H9 (cell line): Measurements from ENCODE around the gene GNMT. TPM values are rescaled to one million over a fixed set of nuclear protein-coding genes. Genes with fewer than 3 reads are reported as not detected.
"Not testable (repeated sequence)": the region's sequence is repeated elsewhere in the genome, so short reads cannot be mapped to it uniquely, and the experiment has no call there.

Experiments used
- DNase-seq: peaks from one replicate; pipeline ENCODE4 v3.0.0-alpha.2; 2017
- H2AFZ ChIP-seq: one replicate; pipeline ENCODE4 v1.6.1; 2013; ENCODE audit warnings: mild to moderate bottlenecking, low read length, control low read depth, moderate library complexity
- H2AK5ac ChIP-seq: 2 replicates; pipeline ENCODE4 v1.6.1; 2013; ENCODE audit warnings: low read length, control low read depth, mixed read lengths; ENCODE audit not compliant: insufficient read length
- H2BK120ac ChIP-seq: one replicate; pipeline ENCODE4 v1.6.1; 2013; ENCODE audit warnings: low read depth, mild to moderate bottlenecking, low read length, control low read depth, inconsistent platforms; ENCODE audit not compliant: poor library complexity, severe bottlenecking
- H2BK12ac ChIP-seq: 2 replicates; pipeline ENCODE4 v1.6.1; 2013; ENCODE audit warnings: low read length, control low read depth, mixed read lengths, low read depth; ENCODE audit not compliant: insufficient read length
- H2BK15ac ChIP-seq: 2 replicates; pipeline ENCODE4 v1.6.1; 2013; ENCODE audit warnings: low read depth, low read length, control low read depth
- H2BK20ac ChIP-seq: one replicate; pipeline ENCODE4 v1.6.1; 2013; ENCODE audit warnings: low read depth, mild to moderate bottlenecking, low read length, control low read depth, inconsistent platforms; ENCODE audit not compliant: poor library complexity, severe bottlenecking
- H2BK5ac ChIP-seq: 2 replicates; pipeline ENCODE4 v1.6.1; 2013; ENCODE audit warnings: low read length, control low read depth, mixed read lengths; ENCODE audit not compliant: insufficient read length
- H3K14ac ChIP-seq: 2 replicates; pipeline ENCODE4 v1.6.1; 2013; ENCODE audit warnings: low read length, control low read depth; ENCODE audit not compliant: insufficient read depth
- H3K18ac ChIP-seq: 2 replicates; pipeline ENCODE4 v1.6.1; 2013; ENCODE audit warnings: low read depth, mild to moderate bottlenecking, mixed read lengths, low read length, control low read depth; ENCODE audit not compliant: insufficient read length
- H3K23ac ChIP-seq: 2 replicates; pipeline ENCODE4 v1.6.1; 2013; ENCODE audit warnings: low read length, control low read depth, mixed read lengths, low read depth; ENCODE audit not compliant: insufficient read length
- H3K23me2 ChIP-seq: 2 replicates; pipeline ENCODE4 v1.6.1; 2013; ENCODE audit warnings: low read depth, mild to moderate bottlenecking, mixed read lengths, low read length, control low read depth; ENCODE audit not compliant: insufficient read length, poor library complexity, severe bottlenecking
- H3K27ac ChIP-seq: 2 replicates; pipeline ENCODE4 v1.5.1; 2013; ENCODE audit warnings: low read length, control low read depth, mixed read lengths, low read depth; ENCODE audit not compliant: insufficient read length
- H3K27me3 ChIP-seq: 2 replicates; pipeline ENCODE4 v1.6.1; 2013; ENCODE audit warnings: low read length, control low read depth, inconsistent platforms; ENCODE audit not compliant: insufficient read depth
- H3K4ac ChIP-seq: 2 replicates; pipeline ENCODE4 v1.6.1; 2013; ENCODE audit warnings: low read depth, mild to moderate bottlenecking, control low read depth, inconsistent platforms, low read length, moderate library complexity
- H3K4me1 ChIP-seq: 2 replicates; pipeline ENCODE4 v1.6.1; 2013; ENCODE audit warnings: low read length, control low read depth, inconsistent platforms; ENCODE audit not compliant: insufficient read depth
- H3K4me2 ChIP-seq: 2 replicates; pipeline ENCODE4 v1.6.1; 2013; ENCODE audit warnings: low read length, control low read depth, mixed read lengths; ENCODE audit not compliant: insufficient read length, insufficient read depth
- H3K56ac ChIP-seq: 2 replicates; pipeline ENCODE4 v1.6.1; 2013; ENCODE audit warnings: low read depth, mild to moderate bottlenecking, mixed read lengths, low read length, control low read depth; ENCODE audit not compliant: insufficient read length
- H3K79me1 ChIP-seq: 2 replicates; pipeline ENCODE4 v1.6.1; 2013; ENCODE audit warnings: low read depth, mild to moderate bottlenecking, moderate library complexity, low read length, control low read depth, inconsistent platforms; ENCODE audit not compliant: insufficient read depth, poor library complexity, severe bottlenecking
- H3K79me2 ChIP-seq: 2 replicates; pipeline ENCODE4 v1.6.1; 2013; ENCODE audit warnings: low read length, control low read depth, inconsistent platforms; ENCODE audit not compliant: insufficient read depth
- H3K9ac ChIP-seq: 2 replicates; pipeline ENCODE4 v1.6.1; 2013; ENCODE audit warnings: low read length, control low read depth, mixed read lengths; ENCODE audit not compliant: insufficient read length; ENCODE audit errors: extremely low read depth
- H3K9me3 ChIP-seq: one replicate; pipeline ENCODE4 v1.6.1; 2013; ENCODE audit warnings: low read depth, low read length, inconsistent platforms; ENCODE audit not compliant: control insufficient read depth
- H3T11ph ChIP-seq: one replicate; pipeline ENCODE4 v1.6.1; 2013; ENCODE audit warnings: mild to moderate bottlenecking, low read length, control low read depth, inconsistent platforms
- H4K20me1 ChIP-seq: one replicate; pipeline ENCODE4 v1.6.1; 2013; ENCODE audit not compliant: control insufficient read depth, insufficient read length, insufficient read depth
- H4K5ac ChIP-seq: 2 replicates; pipeline ENCODE4 v1.6.1; 2013; ENCODE audit warnings: low read depth, mild to moderate bottlenecking, mixed read lengths, low read length, control low read depth; ENCODE audit not compliant: insufficient read length
- H4K8ac ChIP-seq: replicated peaks from 2 replicates; pipeline ENCODE4 v1.6.1; 2013; ENCODE audit warnings: low read length, control low read depth, mixed read lengths, low read depth; ENCODE audit not compliant: insufficient read length
- H4K91ac ChIP-seq: 2 replicates; pipeline ENCODE4 v1.6.1; 2013; ENCODE audit warnings: low read depth, mild to moderate bottlenecking, moderate library complexity, mixed read lengths, low read length, control low read depth; ENCODE audit not compliant: insufficient read length
- H3K27ac Mint-ChIP-seq, 3 experiments: 2 replicates in 2 of 3; 3 replicates in 1 of 3; pipeline ENCODE4 v1.8.0; 2020 to 2021; ENCODE audit warnings: mixed read lengths in 3 of 3, mild to moderate bottlenecking in 1 of 3, moderate library complexity in 1 of 3
- H3K27me3 Mint-ChIP-seq: 2 replicates; pipeline ENCODE4 v1.8.0; 2021; ENCODE audit warnings: low read depth, mild to moderate bottlenecking, moderate library complexity, mixed read lengths
- H3K36me3 Mint-ChIP-seq, 3 experiments: 2 replicates in 2 of 3; 3 replicates in 1 of 3; pipeline ENCODE4 v1.8.0; 2020 to 2021; ENCODE audit warnings: low read depth in 3 of 3, mixed read lengths in 3 of 3; ENCODE audit not compliant: insufficient read depth in 1 of 3
- H3K4me1 Mint-ChIP-seq, 2 experiments: 2 replicates each; pipeline ENCODE4 v1.8.0; 2020; ENCODE audit warnings: mixed read lengths in 2 of 2
- H3K4me3 Mint-ChIP-seq, 2 experiments: 2 replicates in 1 of 2; 3 replicates in 1 of 2; pipeline ENCODE4 v1.8.0; 2020 to 2021; ENCODE audit warnings: mild to moderate bottlenecking in 2 of 2, mixed read lengths in 2 of 2, moderate library complexity in 1 of 2
- H3K9me3 Mint-ChIP-seq, 2 experiments: 2 replicates in 1 of 2; 3 replicates in 1 of 2; pipeline ENCODE4 v1.8.0; 2020; ENCODE audit warnings: mild to moderate bottlenecking in 2 of 2, mixed read lengths in 2 of 2, moderate library complexity in 1 of 2
- WGBS: extraction: QIAGEN DNeasy Blood & Tissue Kit; methylation state at CpG from one replicate; pipeline ENCODE4 v1.1.7; 2013; ENCODE audit warnings: missing lambda C conversion rate, low lambda C conversion rate, mixed read lengths; ENCODE audit not compliant: insufficient read length; ENCODE audit errors: extremely low coverage; 5-methylcytosine and 5-hydroxymethylcytosine counted together
- total RNA-seq: library from RNA; stranded (reverse); gene quantifications from 2 replicates; pipeline ENCODE4 v1.2.1, GENCODE V29; 2021
- TF ChIP-seq, protein P1 (sequence below): fragments of 200-600 bp; sonication (generic); conservative IDR thresholded peaks from 3 replicates; pipeline ENCODE4 v1.8.0; 2021; ENCODE audit warnings: antibody characterized with exemption, mild to moderate bottlenecking

Gene GNMT
- total RNA-seq, 1 experiment from 2014 or later = 1.1 TPM

DNA sequence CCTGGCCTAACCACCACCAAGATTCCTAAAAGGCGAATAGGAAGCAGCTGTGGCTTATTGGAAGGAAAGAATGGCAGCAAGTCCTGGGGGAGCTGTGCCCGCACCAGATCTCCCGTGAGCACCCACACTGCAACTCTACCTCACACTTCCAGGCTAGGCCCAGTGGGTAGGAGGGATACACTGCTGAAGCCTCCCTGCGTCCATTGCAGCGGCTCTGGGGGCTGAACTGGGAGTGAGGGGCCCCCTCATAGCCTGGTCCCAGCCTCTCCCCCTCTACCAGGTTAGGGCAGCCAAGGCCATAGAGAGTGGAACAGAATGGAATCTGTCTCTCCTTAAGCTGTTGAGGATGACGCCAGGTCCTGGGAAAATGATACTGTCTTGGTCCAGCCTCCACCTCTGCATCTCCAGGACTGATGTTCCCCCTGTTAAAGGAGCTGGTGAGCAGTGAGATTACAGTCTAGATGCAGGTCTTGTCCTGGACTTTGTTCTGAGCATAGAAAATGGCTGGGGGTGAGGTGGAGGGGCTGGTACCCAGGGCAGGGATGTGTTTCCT, 20.0 kb upstream of the GNMT start:
- H3K27ac Mint-ChIP-seq = no peak overlapping the region
- H3K4me3 Mint-ChIP-seq = no peak overlapping the region
- H3K4me2 ChIP-seq = no peak overlapping the region
- H2BK20ac ChIP-seq = no peak overlapping the region
- no peak overlapping the region for H3T11ph ChIP-seq
- no peak for DNase-seq
- no peak overlapping the region for H2BK120ac ChIP-seq
- TF ChIP-seq, protein P1, sequence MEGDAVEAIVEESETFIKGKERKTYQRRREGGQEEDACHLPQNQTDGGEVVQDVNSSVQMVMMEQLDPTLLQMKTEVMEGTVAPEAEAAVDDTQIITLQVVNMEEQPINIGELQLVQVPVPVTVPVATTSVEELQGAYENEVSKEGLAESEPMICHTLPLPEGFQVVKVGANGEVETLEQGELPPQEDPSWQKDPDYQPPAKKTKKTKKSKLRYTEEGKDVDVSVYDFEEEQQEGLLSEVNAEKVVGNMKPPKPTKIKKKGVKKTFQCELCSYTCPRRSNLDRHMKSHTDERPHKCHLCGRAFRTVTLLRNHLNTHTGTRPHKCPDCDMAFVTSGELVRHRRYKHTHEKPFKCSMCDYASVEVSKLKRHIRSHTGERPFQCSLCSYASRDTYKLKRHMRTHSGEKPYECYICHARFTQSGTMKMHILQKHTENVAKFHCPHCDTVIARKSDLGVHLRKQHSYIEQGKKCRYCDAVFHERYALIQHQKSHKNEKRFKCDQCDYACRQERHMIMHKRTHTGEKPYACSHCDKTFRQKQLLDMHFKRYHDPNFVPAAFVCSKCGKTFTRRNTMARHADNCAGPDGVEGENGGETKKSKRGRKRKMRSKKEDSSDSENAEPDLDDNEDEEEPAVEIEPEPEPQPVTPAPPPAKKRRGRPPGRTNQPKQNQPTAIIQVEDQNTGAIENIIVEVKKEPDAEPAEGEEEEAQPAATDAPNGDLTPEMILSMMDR = no peak
- H3K27me3 Mint-ChIP-seq = no peaks in the 10 kb centered on the region
- no peak overlapping the region for H2BK15ac ChIP-seq
- H4K8ac ChIP-seq = no peak overlapping the region
- no peaks in the 10 kb centered on the region for H3K4me1 ChIP-seq
- no peaks in the 10 kb centered on the region for H3K23me2 ChIP-seq
- no peaks in the 10 kb centered on the region; a peak in 1 of 5 replicates for H3K9me3 Mint-ChIP-seq
- no peaks in the 10 kb centered on the region for H3K79me1 ChIP-seq
- H2AFZ ChIP-seq = no peak overlapping the region
- peaks cover 4% of the 10 kb centered on the region; the same call in 1 of the 2 replicates for H3K79me2 ChIP-seq
- H3K23ac ChIP-seq = no peak overlapping the region
- H3K18ac ChIP-seq = no peak overlapping the region
- no peak overlapping the region for H3K4ac ChIP-seq
- peaks cover 9 to 14% of the 10 kb centered on the region in 2 experiments for H3K4me1 Mint-ChIP-seq
- H3K27me3 ChIP-seq = no peaks in the 10 kb centered on the region
- no peak overlapping the region for H4K91ac ChIP-seq
- H2AK5ac ChIP-seq = no peak overlapping the region
- no peak overlapping the region for H2BK12ac ChIP-seq
- H3K9me3 ChIP-seq = no peaks in the 10 kb centered on the region
- no peak overlapping the region for H2BK5ac ChIP-seq
- H4K5ac ChIP-seq = no peak overlapping the region
- no peak overlapping the region for H3K56ac ChIP-seq
- WGBS = no CpG with 5 or more reads among the region's 6 CpGs
- no peak overlapping the region for H3K14ac ChIP-seq
- peaks cover 2% of the 10 kb centered on the region for H4K20me1 ChIP-seq
- no peak overlapping the region for H3K27ac ChIP-seq
- H3K36me3 Mint-ChIP-seq = peaks cover 25 to 76% (median 38%) of the 10 kb centered on the region in 3 experiments
- no peak overlapping the region for H3K9ac ChIP-seq

- not testable (repeated sequence) for H3K14ac ChIP-seq, DNase-seq, H2BK20ac ChIP-seq, H2BK5ac ChIP-seq, H2BK12ac ChIP-seq, H3K4me1 ChIP-seq, H3K79me2 ChIP-seq, H3K27me3 ChIP-seq, H4K8ac ChIP-seq, H2BK120ac ChIP-seq, H3K79me1 ChIP-seq, H3K27me3 Mint-ChIP-seq, H3T11ph ChIP-seq, H3K27ac ChIP-seq, H3K4me3 Mint-ChIP-seq, H3K9me3 Mint-ChIP-seq, H3K4ac ChIP-seq, H3K18ac ChIP-seq, H3K9me3 ChIP-seq, H2BK15ac ChIP-seq, H4K20me1 ChIP-seq, H3K4me2 ChIP-seq, H4K91ac ChIP-seq, H3K56ac ChIP-seq, H3K23ac ChIP-seq, H3K9ac ChIP-seq, H2AK5ac ChIP-seq, H2AFZ ChIP-seq, H3K23me2 ChIP-seq, H4K5ac ChIP-seq
- Mint-ChIP-seq H3K4me1 (peaks cover 9 to 14% of the 10 kb centered on the region in 2 experiments), H3K36me3 (peaks cover 17 to 68% (median 30%) of the 10 kb centered on the region in 3 experiments), H3K27ac (peak overlapping the region in 1 of 3 experiments; percentile 21; a peak in 2 of 7 replicates)
- no CpG with 5 or more reads among the region's 5 CpGs for WGBS
Measured at GRCh38 chr6:42941356-42941755, 19.2 kb upstream of the GNMT start.
